GM23338 (cell line): ENCODE results near the gene RASGRP4. TPM values are rescaled to one million over a fixed set of nuclear protein-coding genes. Genes with fewer than 3 reads are reported as not detected.

Experiments
- ATAC-seq: fragments of 200-7000 bp; cut with Tn5 transposase; 3 replicates; pipeline ENCODE4 v1.9.1; 2020
- DNase-seq: peaks from one replicate; pipeline ENCODE4 v3.0.0-alpha.2; 2015; ENCODE audit warnings: low spot score
- H2AFZ ChIP-seq: fragments of 200-600 bp; sonication (generic); 2 replicates; pipeline ENCODE4 v1.8.0; 2016; ENCODE audit warnings: antibody characterized with exemption, mild to moderate bottlenecking, moderate library complexity
- H3F3A ChIP-seq: fragments of 200-600 bp; sonication (generic); replicated peaks from 2 replicates; pipeline ENCODE4 v1.8.0; 2017; ENCODE audit warnings: antibody characterized with exemption, mixed run types, low read depth
- H3K27ac ChIP-seq: fragments of 200-600 bp; sonication (generic); 2 replicates; pipeline ENCODE4 v1.6.1; 2016; ENCODE audit warnings: low read depth
- H3K27me3 ChIP-seq: fragments of 200-600 bp; sonication (generic); 2 replicates; pipeline ENCODE4 v1.8.0; 2016; ENCODE audit warnings: mild to moderate bottlenecking, mixed run types, moderate library complexity; ENCODE audit not compliant: insufficient read depth
- H3K36me3 ChIP-seq: fragments of 200-600 bp; sonication (generic); 2 replicates; pipeline ENCODE4 v1.8.0; 2016; ENCODE audit warnings: mild to moderate bottlenecking; ENCODE audit not compliant: insufficient read depth
- H3K4me1 ChIP-seq: fragments of 200-600 bp; sonication (generic); 2 replicates; pipeline ENCODE4 v1.8.0; 2016; ENCODE audit warnings: mild to moderate bottlenecking, moderate library complexity; ENCODE audit not compliant: insufficient read depth
- H3K4me2 ChIP-seq: fragments of 200-600 bp; sonication (generic); 2 replicates; pipeline ENCODE4 v1.7.1; 2017; ENCODE audit warnings: mixed run types
- H3K4me3 ChIP-seq: fragments of 200-600 bp; sonication (generic); 2 replicates; pipeline ENCODE4 v1.6.1; 2016; ENCODE audit warnings: mixed run types
- H3K79me2 ChIP-seq: fragments of 200-600 bp; sonication (generic); replicated peaks from 2 replicates; pipeline ENCODE4 v1.8.0; 2017; ENCODE audit warnings: mild to moderate bottlenecking; ENCODE audit not compliant: insufficient read depth
- H3K9me2 ChIP-seq: fragments of 200-600 bp; sonication (generic); 2 replicates; pipeline ENCODE4 v1.8.0; 2017; ENCODE audit not compliant: insufficient read depth
- H4K20me1 ChIP-seq: fragments of 200-600 bp; sonication (generic); replicated peaks from 2 replicates; pipeline ENCODE4 v1.8.0; 2017; ENCODE audit warnings: mild to moderate bottlenecking; ENCODE audit not compliant: insufficient read depth
- H3K27ac Mint-ChIP-seq: 2 replicates; pipeline ENCODE4 v1.8.0; 2020; ENCODE audit warnings: inconsistent platforms, mild to moderate bottlenecking, moderate library complexity, mixed read lengths
- H3K27me3 Mint-ChIP-seq: 3 replicates; pipeline ENCODE4 v1.8.0; 2022; ENCODE audit warnings: low read depth, mild to moderate bottlenecking, moderate library complexity, mixed read lengths, inconsistent platforms; ENCODE audit not compliant: insufficient read depth, poor library complexity
- H3K36me3 Mint-ChIP-seq: 3 replicates; pipeline ENCODE4 v1.8.0; 2021; ENCODE audit warnings: low read depth, mild to moderate bottlenecking, inconsistent platforms, moderate library complexity, mixed read lengths
- H3K4me1 Mint-ChIP-seq: 3 replicates; pipeline ENCODE4 v1.8.0; 2020; ENCODE audit warnings: mild to moderate bottlenecking, inconsistent platforms, mixed read lengths
- H3K4me3 Mint-ChIP-seq: 3 replicates; pipeline ENCODE4 v1.8.0; 2021; ENCODE audit warnings: moderate library complexity, mild to moderate bottlenecking, inconsistent platforms, mixed read lengths
- H3K9me3 Mint-ChIP-seq: 3 replicates; pipeline ENCODE4 v1.8.0; 2020; ENCODE audit warnings: moderate library complexity, mild to moderate bottlenecking, inconsistent platforms, mixed read lengths
- CTCF ChIP-seq, 2 experiments: fragments of 200-600 bp in 1 of 2; sonication (generic) in 1 of 2; conservative IDR thresholded peaks; 2 replicates each; pipeline versions ENCODE4 v1.5.1 to v1.6.1; 2016 to 2017; ENCODE audit warnings: antibody characterized with exemption in 2 of 2, low read depth in 2 of 2, mild to moderate bottlenecking in 2 of 2, moderate library complexity in 1 of 2
- ETS1 ChIP-seq: IDR thresholded peaks from 2 replicates; pipeline ENCODE4 v1.6.1; 2016; ENCODE audit warnings: antibody characterized with exemption
- EZH2 ChIP-seq: fragments of 200-600 bp; sonication (generic); IDR thresholded peaks from one replicate; pipeline ENCODE4 v1.8.0; 2017; ENCODE audit warnings: antibody characterized with exemption, mild to moderate bottlenecking, low read depth; ENCODE audit not compliant: unreplicated experiment
- EZH2phosphoT487 ChIP-seq: fragments of 200-600 bp; sonication (generic); IDR thresholded peaks from one replicate; pipeline ENCODE4 v1.8.1; 2018; ENCODE audit warnings: antibody characterized with exemption; ENCODE audit not compliant: unreplicated experiment
- JUNB ChIP-seq: IDR thresholded peaks from one replicate; pipeline ENCODE4 v1.6.1; 2016; ENCODE audit warnings: antibody characterized with exemption; ENCODE audit not compliant: unreplicated experiment
- POLR2AphosphoS5 ChIP-seq: IDR thresholded peaks from 2 replicates; pipeline ENCODE4 v1.6.1; 2016; ENCODE audit warnings: antibody characterized with exemption, low read depth
- REST ChIP-seq: IDR thresholded peaks from one replicate; pipeline ENCODE4 v1.6.1; 2018; ENCODE audit warnings: antibody characterized with exemption; ENCODE audit not compliant: unreplicated experiment
- STAT1 ChIP-seq: IDR thresholded peaks from one replicate; pipeline ENCODE4 v1.6.1; 2016; ENCODE audit warnings: antibody characterized with exemption; ENCODE audit not compliant: unreplicated experiment
- ZNF114 ChIP-seq: fragments of 250-450 bp; sonication (Bioruptor Pico); IDR thresholded peaks from 2 replicates; pipeline ENCODE4 v1.5.0; 2020; ENCODE audit warnings: mild to moderate bottlenecking, moderate library complexity
- ZNF331 ChIP-seq: fragments of 250-450 bp; sonication (Bioruptor Pico); IDR thresholded peaks from 2 replicates; pipeline ENCODE4 v1.5.0; 2020; ENCODE audit warnings: low read depth, mild to moderate bottlenecking, moderate library complexity
- polyA plus RNA-seq: library from polyadenylated mRNA; unstranded; fragments of >200 nt; fragmentation: Nextera tagmentation; extraction: Ambion mirVana; gene quantifications from 2 replicates; pipeline ENCODE4 v1.2.1, GENCODE V29; 2016
- total RNA-seq: library from RNA; depleted of rRNA; stranded (reverse); fragments of >200 nt; shearing (Covaris generic); gene quantifications from 2 replicates; pipeline ENCODE4 v1.2.3, GENCODE V29; 2014

The RASGRP4 gene
- total and polyA plus RNA-seq, 2 experiments from 2014 or later = 1.6 to 3.6 TPM

GRCh38 chr19:38437917-38438316, 11.9 kb upstream of the RASGRP4 start:
- peaks cover 33% of the 10 kb centered on the region for H3K4me1 Mint-ChIP-seq
- Histone ChIP-seq H3K4me2 (no peak overlapping the region), H3K36me3 (no peaks in the 10 kb centered on the region; the same call in 1 of the 2 replicates), H3K9me2 (no peaks in the 10 kb centered on the region), H4K20me1 (no peaks in the 10 kb centered on the region; the same call in 1 of the 2 replicates), H3F3A (peaks cover 17% of the 10 kb centered on the region), H2AFZ (no peak overlapping the region), H3K79me2 (peaks cover 29% of the 10 kb centered on the region), H3K4me3 (no peak overlapping the region), H3K27ac (0 out of 2 replicates have a peak overlapping the region, but pooled peaks have one; percentile 55), H3K27me3 (no peaks in the 10 kb centered on the region), H3K4me1 (peaks cover 21% of the 10 kb centered on the region)
- no peak overlapping the region; the same call in 2 of the 3 replicates for H3K4me3 Mint-ChIP-seq
- H3K27ac Mint-ChIP-seq = peak overlapping the region; percentile 24
- TF ChIP-seq REST (no peak), ZNF114 (CRISPR knock-in tag) (no peak), POLR2AphosphoS5 (no peak), EZH2 (no peak), STAT1 (no peak)
- no peak for ATAC-seq
- DNase-seq = no peak
- H3K36me3 Mint-ChIP-seq = peaks cover 22% of the 10 kb centered on the region
- no peaks in the 10 kb centered on the region; the same call in 2 of the 3 replicates for H3K9me3 Mint-ChIP-seq
- peaks cover 15% of the 10 kb centered on the region for H3K27me3 Mint-ChIP-seq

- Mint-ChIP-seq H3K27me3 (peaks cover 15% of the 10 kb centered on the region), H3K9me3 (no peaks in the 10 kb centered on the region; the same call in 2 of the 3 replicates), H3K4me1 (peaks cover 33% of the 10 kb centered on the region), H3K36me3 (peaks cover 22% of the 10 kb centered on the region), H3K27ac (no peak overlapping the region), H3K4me3 (no peak overlapping the region)
- Histone ChIP-seq H3K9me2 (no peaks in the 10 kb centered on the region), H3K4me3 (no peak overlapping the region), H3K27me3 (no peaks in the 10 kb centered on the region), H3K79me2 (peaks cover 29% of the 10 kb centered on the region), H3F3A (peaks cover 17% of the 10 kb centered on the region), H4K20me1 (no peaks in the 10 kb centered on the region), H3K4me1 (peaks cover 22% of the 10 kb centered on the region), H2AFZ (no peak overlapping the region), H3K27ac (no peak overlapping the region), H3K36me3 (no peaks in the 10 kb centered on the region; the same call in 1 of the 2 replicates), H3K4me2 (no peak overlapping the region)
- TF ChIP-seq POLR2AphosphoS5 (no peak), CTCF (conservative IDR thresholded peaks at IDR 0.05; ENCODE audit: low read depth in 2 of 2) (no peak), EZH2phosphoT487 (no peak), STAT1 (no peak), ZNF331 (CRISPR knock-in tag) (no peak), ETS1 (no peak), JUNB (no peak), ZNF114 (CRISPR knock-in tag) (no peak), REST (no peak)
- ATAC-seq = no peak
- DNase-seq = no peak
Measured at GRCh38 chr19:38437295-38437694, 11.3 kb upstream of the RASGRP4 start.
